MM.1S (cell line): ENCODE measurements around the gene RHOF.

Experiments used
- CTCF ChIP-seq: fragments of 300-600 bp; sonication (generic); IDR thresholded peaks from 2 replicates; pipeline ENCODE4 v1.5.1; 2016; ENCODE audit warnings: antibody characterized with exemption, low read length, mixed read lengths
- EZH2 ChIP-seq: fragments of 300-600 bp; sonication (generic); optimal IDR thresholded peaks from 2 replicates; pipeline ENCODE3; 2017; ENCODE audit warnings: low read depth, mild to moderate bottlenecking, antibody characterized with exemption, low read length, mixed read lengths

- TF ChIP-seq CTCF = no peak
- no peak for TF ChIP-seq EZH2
These were observed 11.1 kb upstream of the RHOF start for GRCh38 chr12:121804417-121805111.
